Measurements from ENCODE around the gene WNT7B.

WNT7B gene

GRCh38 chr22:45922661-45923060, 54.3 kb downstream of the WNT7B start:
- no peak for DNase-seq

GRCh38 chr22:45922256-45922655, 54.7 kb downstream of the WNT7B start:
- no peak for DNase-seq

GRCh38 chr22:45919504-45920286, 57.3 kb downstream of the WNT7B start:
- no peak for DNase-seq

GRCh38 chr22:45918459-45919370, 58.2 kb downstream of the WNT7B start:
- no peak for DNase-seq

- DNase-seq, result no peak
Measured at GRCh38 chr22:45917700-45918458, 59.1 kb downstream of the WNT7B start.

GRCh38 chr22:45917146-45917545, 59.8 kb downstream of the WNT7B start:
- peak; percentile 81 for DNase-seq

- no peak for DNase-seq
Measured at GRCh38 chr22:45916515-45916914, 60.4 kb downstream of the WNT7B start.

GRCh38 chr22:45915841-45916240, 61.1 kb downstream of the WNT7B start:
- DNase-seq, result no peak

GRCh38 chr22:45915151-45915550, 61.8 kb downstream of the WNT7B start:
- DNase-seq, result no peak

- no peak for DNase-seq
Measured at GRCh38 chr22:45914309-45914708, 62.7 kb downstream of the WNT7B start.

GRCh38 chr22:45912910-45913309, 64.1 kb downstream of the WNT7B start:
- no peak for DNase-seq

- peak; percentile 91 for DNase-seq
Measured at GRCh38 chr22:45911601-45912271, 65.2 kb downstream of the WNT7B start.

- no peak for DNase-seq
Measured at GRCh38 chr22:45910928-45911467, 66.0 kb downstream of the WNT7B start.

- DNase-seq, result no peak
Measured at GRCh38 chr22:45908961-45909360, 68.0 kb downstream of the WNT7B start.

GRCh38 chr22:45907996-45908395, 69.0 kb downstream of the WNT7B start:
- no peak for DNase-seq

- DNase-seq, result no peak
Measured at GRCh38 chr22:45907378-45907777, 69.6 kb downstream of the WNT7B start.

GRCh38 chr22:45906946-45907345, 70.0 kb downstream of the WNT7B start:
- no peak for DNase-seq

GRCh38 chr22:45905924-45906865, 70.8 kb downstream of the WNT7B start:
- DNase-seq, result no peak

- DNase-seq, result no peak
Measured at GRCh38 chr22:45905326-45905923, 71.5 kb downstream of the WNT7B start.

- DNase-seq, result no peak
Measured at GRCh38 chr22:45904236-45904635, 72.7 kb downstream of the WNT7B start.

All from NCI-H1105 treated with DMSO at 0.1 percent for 48 hours (cell line).